Neuronal stem cell (in vitro differentiated cells): ENCODE measurements around the gene GCDH.

Source experiments
- DNase-seq: peaks from one replicate; pipeline ENCODE4 v3.0.0-alpha.2; 2013; ENCODE audit warnings: low spot score
- H2AFZ ChIP-seq: one replicate; pipeline ENCODE4 v1.6.1; 2013; ENCODE audit warnings: mild to moderate bottlenecking, low read length, inconsistent platforms
- H2AK5ac ChIP-seq: 2 replicates; pipeline ENCODE4 v1.6.1; 2013; ENCODE audit warnings: low read depth, mild to moderate bottlenecking, inconsistent platforms, low read length, moderate library complexity, mixed read lengths
- H2BK120ac ChIP-seq: 2 replicates; pipeline ENCODE4 v1.6.1; 2013; ENCODE audit warnings: low read depth, mild to moderate bottlenecking, inconsistent platforms, low read length, moderate library complexity, mixed read lengths
- H2BK12ac ChIP-seq: one replicate; pipeline ENCODE4 v1.6.1; 2013; ENCODE audit warnings: low read length, inconsistent platforms
- H2BK15ac ChIP-seq: 2 replicates; pipeline ENCODE4 v1.6.1; 2013; ENCODE audit warnings: mild to moderate bottlenecking, low read length, inconsistent platforms, mixed read lengths
- H2BK5ac ChIP-seq: one replicate; pipeline ENCODE4 v1.6.1; 2013; ENCODE audit warnings: inconsistent platforms, mild to moderate bottlenecking, low read length, moderate library complexity
- H3K14ac ChIP-seq: one replicate; pipeline ENCODE4 v1.6.1; 2013; ENCODE audit warnings: low read length, inconsistent platforms
- H3K18ac ChIP-seq: 2 replicates; pipeline ENCODE4 v1.6.1; 2013; ENCODE audit warnings: low read length, inconsistent platforms
- H3K23ac ChIP-seq: 2 replicates; pipeline ENCODE4 v1.6.1; 2013; ENCODE audit warnings: low read depth, mild to moderate bottlenecking, mixed read lengths, low read length, inconsistent platforms; ENCODE audit not compliant: poor library complexity
- H3K27ac ChIP-seq: replicated peaks from 3 replicates; pipeline ENCODE4 v1.5.1; 2013; ENCODE audit warnings: low read length, inconsistent platforms
- H3K27me3 ChIP-seq, 3 experiments: 2 replicates each; pipeline ENCODE4 v1.6.1; 2013; ENCODE audit warnings: low read length in 3 of 3, mild to moderate bottlenecking in 2 of 3, inconsistent platforms in 1 of 3, low read depth in 1 of 3, mixed read lengths in 1 of 3, moderate library complexity in 1 of 3; ENCODE audit not compliant: control insufficient read depth in 3 of 3, insufficient read depth in 3 of 3
- H3K36me3 ChIP-seq, 2 donors: replicated peaks in 1 of 2; 2 replicates each; pipeline ENCODE4 v1.6.1; 2013; ENCODE audit warnings: low read length in 2 of 2; ENCODE audit not compliant: control insufficient read depth in 2 of 2, insufficient read depth in 2 of 2
- H3K4ac ChIP-seq: 2 replicates; pipeline ENCODE4 v1.6.1; 2013; ENCODE audit warnings: inconsistent platforms, mild to moderate bottlenecking, low read length, moderate library complexity
- H3K4me1 ChIP-seq, 2 donors: 1 replicate in 1 of 2; 2 replicates in 1 of 2; pipeline ENCODE4 v1.6.1; 2013; ENCODE audit warnings: low read length in 2 of 2, low read depth in 1 of 2; ENCODE audit not compliant: control insufficient read depth in 2 of 2, insufficient read depth in 1 of 2
- H3K4me2 ChIP-seq: one replicate; pipeline ENCODE4 v1.6.1; 2013; ENCODE audit warnings: mild to moderate bottlenecking, low read length, inconsistent platforms; ENCODE audit not compliant: insufficient read depth, poor library complexity, severe bottlenecking
- H3K4me3 ChIP-seq, 2 donors: 2 replicates each; pipeline ENCODE4 v1.5.1; 2013; ENCODE audit warnings: low read length in 2 of 2, mild to moderate bottlenecking in 2 of 2, inconsistent platforms in 1 of 2, moderate library complexity in 1 of 2
- H3K79me1 ChIP-seq: one replicate; pipeline ENCODE4 v1.6.1; 2013; ENCODE audit warnings: low read depth, mild to moderate bottlenecking, inconsistent platforms, low read length, moderate library complexity
- H3K9ac ChIP-seq: one replicate; pipeline ENCODE4 v1.6.1; 2013; ENCODE audit warnings: mild to moderate bottlenecking, low read depth, low read length, inconsistent platforms; ENCODE audit not compliant: poor library complexity
- H3K9me3 ChIP-seq, 2 donors: replicated peaks in 1 of 2; 2 replicates each; pipeline versions ENCODE3 to v1.6.1; 2013; ENCODE audit warnings: low read length in 2 of 2, mild to moderate bottlenecking in 2 of 2, inconsistent platforms in 1 of 2, low read depth in 1 of 2, mixed read lengths in 1 of 2, moderate library complexity in 1 of 2; ENCODE audit not compliant: control insufficient read depth in 2 of 2, insufficient read depth in 1 of 2
- H4K8ac ChIP-seq: one replicate; pipeline ENCODE4 v1.6.1; 2013; ENCODE audit warnings: low read depth, mild to moderate bottlenecking, inconsistent platforms, low read length, moderate library complexity
- H4K91ac ChIP-seq: one replicate; pipeline ENCODE4 v1.6.1; 2013; ENCODE audit warnings: low read length, low read depth, mild to moderate bottlenecking, inconsistent platforms; ENCODE audit not compliant: poor library complexity
- WGBS, 2 donors: extraction: QIAGEN DNeasy Blood & Tissue Kit; methylation state at CpG; one replicate each; pipeline ENCODE4 v1.1.7; 2013; ENCODE audit warnings: missing lambda C conversion rate in 2 of 2, mixed read lengths in 1 of 2; ENCODE audit not compliant: insufficient read length in 2 of 2, insufficient replicate concordance in 1 of 2; ENCODE audit errors: extremely low coverage in 2 of 2; 5-methylcytosine and 5-hydroxymethylcytosine counted together
- small RNA-seq: library from polyadenylated mRNA; stranded (forward); fragments of <200 nt; extraction: miRNeasy Mini kit (QIAGEN cat#:217004); gene quantifications from one replicate; pipeline ENCODE3, GENCODE V24; 2013; ENCODE audit not compliant: insufficient read depth

Gene GCDH

GRCh38 chr19:12948612-12949362, 57.8 kb downstream of the GCDH start:
- H2AFZ ChIP-seq = no peak overlapping the region
- no peaks in the 10 kb centered on the region for H3K27me3 ChIP-seq
- H2BK12ac ChIP-seq = no peak overlapping the region
- H3K9me3 ChIP-seq = no peaks in the 10 kb centered on the region
- H3K18ac ChIP-seq = no peak overlapping the region
- WGBS, 2 donors = no CpG with 5 or more reads among the region's 30 CpGs
- H3K36me3 ChIP-seq = peaks cover 51 to 87% of the 10 kb centered on the region in 2 donors
- H2BK120ac ChIP-seq = no peak overlapping the region
- H2BK5ac ChIP-seq = no peak overlapping the region
- no peak overlapping the region for H2AK5ac ChIP-seq
- no peak overlapping the region for H4K8ac ChIP-seq
- peaks cover 5% of the 10 kb centered on the region for H3K79me1 ChIP-seq
- H3K27ac ChIP-seq = no peak overlapping the region
- no peak overlapping the region for H3K4me3 ChIP-seq
- peaks cover 0 to 6% of the 10 kb centered on the region in 2 donors for H3K4me1 ChIP-seq
- H3K14ac ChIP-seq = no peak overlapping the region
- no peak overlapping the region for H2BK15ac ChIP-seq
- no peak overlapping the region for H3K4me2 ChIP-seq
- no peak for DNase-seq
- H4K91ac ChIP-seq = no peak overlapping the region
- H3K9ac ChIP-seq = peak overlapping the region; percentile 13
- no peak overlapping the region for H3K4ac ChIP-seq
- H3K23ac ChIP-seq = no peak overlapping the region

Small RNA genes lying within 50 kb of the gene (small RNA-seq; reads per million reads assigned to genes)
- gene MIR5695 (3.9 reads per million, percentile 6 among the genes with 10 or more reads in this experiment), gene MIR6515 (9.9 reads per million, percentile 56 among the genes with 10 or more reads in this experiment), gene MIR6794 (1.2 reads per million)
